HepG2 (cell line): ENCODE measurements around the gene C20orf204. TPM values are rescaled to one million over a fixed set of nuclear protein-coding genes. Genes with fewer than 3 reads are reported as not detected.

Experiments
- GABPB1 ChIP-seq: IDR thresholded peaks from 2 replicates; pipeline ENCODE4 v1.6.1; 2016; ENCODE audit warnings: mild to moderate bottlenecking, missing genetic modification reagents, moderate library complexity, missing compliant biosample characterization
- HCFC1 ChIP-seq: fragments of 150-350 bp; IDR thresholded peaks from 2 replicates; pipeline ENCODE4 v1.6.1; 2014; ENCODE audit warnings: low read depth, low read length
- MIER3 ChIP-seq: IDR thresholded peaks from 2 replicates; pipeline ENCODE4 v1.6.1; 2016; ENCODE audit warnings: missing compliant biosample characterization, borderline replicate concordance
- MLXIP ChIP-seq: sonication (generic); formaldehyde crosslinking; IDR thresholded peaks from 2 replicates; pipeline ENCODE4 v1.9.0; 2021; ENCODE audit warnings: missing genetic modification reagents, borderline replicate concordance
- MXD1 ChIP-seq: sonication (generic); formaldehyde crosslinking; IDR thresholded peaks from 2 replicates; pipeline ENCODE4 v1.4.0; 2020; ENCODE audit warnings: mild to moderate bottlenecking, missing genetic modification reagents
- NFE2 ChIP-seq: sonication (generic); formaldehyde crosslinking; IDR thresholded peaks from 2 replicates; pipeline ENCODE4 v1.4.0; 2020; ENCODE audit warnings: missing genetic modification reagents
- PREB ChIP-seq: sonication (generic); formaldehyde crosslinking; IDR thresholded peaks from 2 replicates; pipeline ENCODE4 v1.4.0; 2020; ENCODE audit warnings: missing genetic modification reagents
- ZBTB34 ChIP-seq: sonication (generic); formaldehyde crosslinking; IDR thresholded peaks from 2 replicates; pipeline ENCODE4 v1.8.0; 2022; ENCODE audit warnings: mild to moderate bottlenecking, missing genetic modification reagents
- ZNF234 ChIP-seq: sonication (generic); formaldehyde crosslinking; conservative IDR thresholded peaks from 2 replicates; pipeline ENCODE4 v1.5.1; 2020; ENCODE audit warnings: mild to moderate bottlenecking, missing genetic modification reagents
- ZNF775 ChIP-seq: sonication (generic); formaldehyde crosslinking; IDR thresholded peaks from 2 replicates; pipeline ENCODE4 v1.4.0; 2020; ENCODE audit warnings: missing genetic modification reagents, mild to moderate bottlenecking, moderate library complexity, borderline replicate concordance
- ZNF883 ChIP-seq: sonication (generic); formaldehyde crosslinking; IDR thresholded peaks from 2 replicates; pipeline ENCODE4 v1.5.1; 2020; ENCODE audit warnings: mild to moderate bottlenecking, missing genetic modification reagents; ENCODE audit errors: not compliant biosample characterization
- polyA plus RNA-seq, 8 experiments: library from polyadenylated mRNA; depleted of rRNA in 3 of 8; stranded (reverse) in 7 of 8; unstranded in 1 of 8; fragments of >200 nt; fragmentation: Illumina TruSeq in 4 of 8; extraction: Trizol in 4 of 8; gene quantifications; 2 replicates each; pipeline versions ENCODE4 v1.2.1 to v1.2.3, GENCODE V29; 2011 to 2016; ENCODE audit warnings: low read depth in 4 of 8, missing spikeins in 1 of 8, mixed read lengths in 1 of 8; ENCODE audit not compliant: insufficient read depth in 1 of 8
- total RNA-seq, 5 experiments: library from RNA; depleted of rRNA; stranded (reverse); fragments of >200 nt; fragmentation: Illumina TruSeq; extraction: Trizol; gene quantifications; 2 replicates each; pipeline ENCODE4 v1.2.3, GENCODE V29; 2016; ENCODE audit warnings: low read depth in 1 of 5
- TF ChIP-seq, protein P1 (sequence below): sonication (generic); formaldehyde crosslinking; IDR thresholded peaks from one replicate; pipeline ENCODE4 v1.5.1; 2020; ENCODE audit warnings: mild to moderate bottlenecking, missing genetic modification reagents; ENCODE audit errors: not compliant biosample characterization

The C20orf204 gene
- total and polyA plus RNA-seq, 2 of the 13 experiments (the other 11 are each of a cell fraction or from before 2014, with no cell fraction given) = 22.1 to 80.0 TPM

- TF ChIP-seq, protein P1, sequence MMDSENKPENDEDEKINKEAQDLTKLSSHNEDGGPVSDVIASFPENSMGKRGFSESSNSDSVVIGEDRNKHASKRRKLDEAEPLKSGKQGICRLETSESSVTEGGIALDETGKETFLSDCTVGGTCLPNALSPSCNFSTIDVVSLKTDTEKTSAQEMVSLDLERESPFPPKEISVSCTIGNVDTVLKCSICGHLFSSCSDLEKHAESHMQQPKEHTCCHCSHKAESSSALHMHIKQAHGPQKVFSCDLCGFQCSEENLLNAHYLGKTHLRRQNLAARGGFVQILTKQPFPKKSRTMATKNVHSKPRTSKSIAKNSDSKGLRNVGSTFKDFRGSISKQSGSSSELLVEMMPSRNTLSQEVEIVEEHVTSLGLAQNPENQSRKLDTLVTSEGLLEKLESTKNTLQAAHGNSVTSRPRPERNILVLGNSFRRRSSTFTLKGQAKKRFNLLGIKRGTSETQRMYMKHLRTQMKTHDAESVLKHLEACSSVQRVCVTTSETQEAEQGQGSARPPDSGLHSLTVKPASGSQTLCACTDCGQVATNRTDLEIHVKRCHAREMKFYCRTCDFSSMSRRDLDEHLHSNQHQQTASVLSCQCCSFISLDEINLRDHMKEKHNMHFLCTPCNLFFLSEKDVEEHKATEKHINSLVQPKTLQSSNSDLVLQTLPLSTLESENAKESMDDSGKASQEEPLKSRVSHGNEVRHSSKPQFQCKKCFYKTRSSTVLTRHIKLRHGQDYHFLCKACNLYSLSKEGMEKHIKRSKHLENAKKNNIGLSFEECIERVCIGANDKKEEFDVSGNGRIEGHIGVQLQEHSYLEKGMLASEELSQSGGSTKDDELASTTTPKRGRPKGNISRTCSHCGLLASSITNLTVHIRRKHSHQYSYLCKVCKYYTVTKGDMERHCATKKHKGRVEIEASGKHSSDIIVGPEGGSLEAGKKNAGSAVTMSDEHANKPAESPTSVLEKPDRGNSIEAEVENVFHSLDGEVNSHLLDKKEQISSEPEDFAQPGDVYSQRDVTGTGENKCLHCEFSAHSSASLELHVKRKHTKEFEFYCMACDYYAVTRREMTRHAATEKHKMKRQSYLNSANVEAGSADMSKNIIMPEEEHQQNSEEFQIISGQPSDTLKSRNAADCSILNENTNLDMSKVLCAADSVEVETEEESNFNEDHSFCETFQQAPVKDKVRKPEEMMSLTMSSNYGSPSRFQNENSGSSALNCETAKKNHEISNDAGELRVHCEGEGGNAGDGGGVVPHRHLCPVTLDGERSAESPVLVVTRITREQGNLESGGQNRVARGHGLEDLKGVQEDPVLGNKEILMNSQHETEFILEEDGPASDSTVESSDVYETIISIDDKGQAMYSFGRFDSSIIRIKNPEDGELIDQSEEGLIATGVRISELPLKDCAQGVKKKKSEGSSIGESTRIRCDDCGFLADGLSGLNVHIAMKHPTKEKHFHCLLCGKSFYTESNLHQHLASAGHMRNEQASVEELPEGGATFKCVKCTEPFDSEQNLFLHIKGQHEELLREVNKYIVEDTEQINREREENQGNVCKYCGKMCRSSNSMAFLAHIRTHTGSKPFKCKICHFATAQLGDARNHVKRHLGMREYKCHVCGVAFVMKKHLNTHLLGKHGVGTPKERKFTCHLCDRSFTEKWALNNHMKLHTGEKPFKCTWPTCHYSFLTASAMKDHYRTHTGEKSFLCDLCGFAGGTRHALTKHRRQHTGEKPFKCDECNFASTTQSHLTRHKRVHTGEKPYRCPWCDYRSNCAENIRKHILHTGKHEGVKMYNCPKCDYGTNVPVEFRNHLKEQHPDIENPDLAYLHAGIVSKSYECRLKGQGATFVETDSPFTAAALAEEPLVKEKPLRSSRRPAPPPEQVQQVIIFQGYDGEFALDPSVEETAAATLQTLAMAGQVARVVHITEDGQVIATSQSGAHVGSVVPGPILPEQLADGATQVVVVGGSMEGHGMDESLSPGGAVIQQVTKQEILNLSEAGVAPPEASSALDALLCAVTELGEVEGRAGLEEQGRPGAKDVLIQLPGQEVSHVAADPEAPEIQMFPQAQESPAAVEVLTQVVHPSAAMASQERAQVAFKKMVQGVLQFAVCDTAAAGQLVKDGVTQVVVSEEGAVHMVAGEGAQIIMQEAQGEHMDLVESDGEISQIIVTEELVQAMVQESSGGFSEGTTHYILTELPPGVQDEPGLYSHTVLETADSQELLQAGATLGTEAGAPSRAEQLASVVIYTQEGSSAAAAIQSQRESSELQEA (CRISPR knock-in tag) = peak; percentile 71
- peak; percentile 37; the same call in 1 of the 2 replicates for TF ChIP-seq ZBTB34 (CRISPR knock-in tag)
- TF ChIP-seq MIER3 = no peak
- TF ChIP-seq PREB (CRISPR knock-in tag) = no peak
- TF ChIP-seq NFE2 (CRISPR knock-in tag) = peak; percentile 92
- no peak for TF ChIP-seq HCFC1
- no peak for TF ChIP-seq ZNF234
- TF ChIP-seq ZNF883 = peak; percentile 25
- no peak for TF ChIP-seq MLXIP (CRISPR knock-in tag)
- peak; percentile 79 for TF ChIP-seq MXD1
- TF ChIP-seq GABPB1 = no peak; the same call in 1 of the 2 replicates
- 0 out of 2 replicates have a peak, but pooled peaks have one; percentile 9 for TF ChIP-seq ZNF775 (CRISPR knock-in tag)
Observed at GRCh38 chr20:64036346-64037198, 590 bp downstream of the C20orf204 start (continued).
